IMR-90 (cell line): Measurements from ENCODE around the gene RIPOR2. TPM values are rescaled to one million over a fixed set of nuclear protein-coding genes. Genes with fewer than 3 reads are reported as not detected.
"Not testable (repeated sequence)": the region's sequence is repeated elsewhere in the genome, so short reads cannot be mapped to it uniquely, and the experiment has no call there.

Experiments
- ATAC-seq: fragments of 200-7000 bp; cut with Tn5 transposase; 2 replicates; pipeline ENCODE4 v1.9.1; 2020; ENCODE audit warnings: low read depth, mild to moderate bottlenecking, moderate library complexity
- BruUV-seq: library from RNA; stranded (reverse); fragments of 400-500 nt; replicated peaks from 2 replicates; lab custom pipeline; 2021; lab: Mats Ljungman, UMichigan
- CTCF ChIA-PET: fragments of 300-600 bp; formaldehyde crosslinking; extraction: SDS; loops from one replicate; lab custom pipeline; 2021; ENCODE audit warnings: antibody characterized with exemption; lab: Yijun Ruan, JAX
- POLR2A ChIA-PET: fragments of 300-600 bp; sonication (Branson Sonifier 250); formaldehyde crosslinking; loops from one replicate; lab custom pipeline; 2022; ENCODE audit warnings: antibody characterized with exemption; ENCODE audit not compliant: unreplicated experiment; lab: Charles Lee
- DNase-seq: peaks from one replicate; pipeline ENCODE4 v3.0.0; 2013
- H2AFZ ChIP-seq: replicated peaks from 2 replicates; pipeline ENCODE3; 2013; ENCODE audit warnings: low read length, mild to moderate bottlenecking; ENCODE audit not compliant: poor library complexity
- H2AK5ac ChIP-seq: 2 replicates; pipeline ENCODE4 v1.6.1; 2013; ENCODE audit warnings: low read depth, low read length, inconsistent platforms
- H2AK9ac ChIP-seq: replicated peaks from 2 replicates; pipeline ENCODE3; 2013; ENCODE audit warnings: mild to moderate bottlenecking, low read depth, low read length, moderate library complexity; ENCODE audit not compliant: poor library complexity
- H2BK120ac ChIP-seq: 2 replicates; pipeline ENCODE4 v1.6.1; 2013; ENCODE audit warnings: low read depth, low read length, inconsistent platforms
- H2BK15ac ChIP-seq: 3 replicates; pipeline ENCODE4 v1.6.1; 2013; ENCODE audit warnings: low read depth, low read length, inconsistent platforms
- H2BK20ac ChIP-seq: 2 replicates; pipeline ENCODE4 v1.6.1; 2013; ENCODE audit warnings: low read depth, mild to moderate bottlenecking, inconsistent platforms, low read length, moderate library complexity
- H2BK5ac ChIP-seq: 2 replicates; pipeline ENCODE4 v1.6.1; 2013; ENCODE audit warnings: mild to moderate bottlenecking, low read depth, low read length, inconsistent platforms; ENCODE audit not compliant: poor library complexity, severe bottlenecking
- H3K14ac ChIP-seq: replicated peaks from 2 replicates; pipeline ENCODE4 v1.6.1; 2013; ENCODE audit warnings: low read depth, low read length, inconsistent platforms
- H3K18ac ChIP-seq: 2 replicates; pipeline ENCODE4 v1.6.1; 2013; ENCODE audit warnings: low read depth, low read length, control low read depth
- H3K23ac ChIP-seq: 2 replicates; pipeline ENCODE4 v1.6.1; 2013; ENCODE audit warnings: low read depth, low read length, inconsistent platforms
- H3K27ac ChIP-seq: 2 replicates; pipeline ENCODE4 v1.5.1; 2013; ENCODE audit warnings: mild to moderate bottlenecking, control low read depth, low read length; ENCODE audit not compliant: insufficient read depth
- H3K27me3 ChIP-seq: 2 replicates; pipeline ENCODE4 v1.6.1; 2013; ENCODE audit warnings: low read length; ENCODE audit not compliant: control insufficient read depth, insufficient read depth
- H3K36me3 ChIP-seq: 2 replicates; pipeline ENCODE4 v1.6.1; 2013; ENCODE audit warnings: low read length, mixed read lengths; ENCODE audit not compliant: control insufficient read depth, insufficient read depth
- H3K4ac ChIP-seq: 2 replicates; pipeline ENCODE4 v1.6.1; 2013; ENCODE audit warnings: low read depth, low read length, inconsistent platforms
- H3K4me1 ChIP-seq: 2 replicates; pipeline ENCODE4 v1.6.1; 2013; ENCODE audit warnings: low read length, mixed read lengths; ENCODE audit not compliant: control insufficient read depth, insufficient read depth
- H3K4me2 ChIP-seq: 2 replicates; pipeline ENCODE4 v1.6.1; 2013; ENCODE audit warnings: low read depth, mild to moderate bottlenecking, control low read depth, low read length, moderate library complexity
- H3K4me3 ChIP-seq: 2 replicates; pipeline ENCODE4 v1.5.1; 2013; ENCODE audit warnings: low read depth, mild to moderate bottlenecking, control low read depth, low read length, moderate library complexity; ENCODE audit not compliant: insufficient read depth
- H3K56ac ChIP-seq: 2 replicates; pipeline ENCODE4 v1.6.1; 2013; ENCODE audit warnings: low read length, inconsistent platforms; ENCODE audit not compliant: insufficient read depth; ENCODE audit errors: extremely low read depth
- H3K79me1 ChIP-seq, 2 experiments: 2 replicates each; pipeline ENCODE4 v1.6.1; 2013; ENCODE audit warnings: low read length in 2 of 2, inconsistent platforms in 1 of 2, low read depth in 1 of 2
- H3K9ac ChIP-seq: 2 replicates; pipeline ENCODE4 v1.6.1; 2013; ENCODE audit warnings: low read depth, low read length, control low read depth
- H3K9me1 ChIP-seq: 2 replicates; pipeline ENCODE4 v1.6.1; 2013; ENCODE audit warnings: low read length, inconsistent platforms; ENCODE audit not compliant: insufficient read depth
- H3K9me3 ChIP-seq: 2 replicates; pipeline ENCODE4 v1.6.1; 2013; ENCODE audit warnings: low read length; ENCODE audit not compliant: control insufficient read depth, insufficient read depth
- H4K20me1 ChIP-seq: 2 replicates; pipeline ENCODE4 v1.6.1; 2013; ENCODE audit warnings: low read length, inconsistent platforms; ENCODE audit not compliant: insufficient read depth
- H4K5ac ChIP-seq: 2 replicates; pipeline ENCODE4 v1.6.1; 2013; ENCODE audit warnings: mild to moderate bottlenecking, low read depth, low read length, control low read depth
- H4K8ac ChIP-seq, 2 experiments: 2 replicates each; pipeline ENCODE4 v1.6.1; 2013; ENCODE audit warnings: low read depth in 2 of 2, low read length in 2 of 2, control low read depth in 1 of 2, inconsistent platforms in 1 of 2
- H4K91ac ChIP-seq: 2 replicates; pipeline ENCODE4 v1.6.1; 2013; ENCODE audit warnings: low read depth, low read length, inconsistent platforms; ENCODE audit not compliant: insufficient read depth
- WGBS, 2 experiments: methylation state at CpG; one replicate each; pipeline versions ENCODE4 v1.1.5 to v1.1.7; 2013; ENCODE audit warnings: missing lambda C conversion rate in 2 of 2; ENCODE audit not compliant: insufficient read length in 1 of 2; ENCODE audit errors: extremely low coverage in 2 of 2; 5-methylcytosine and 5-hydroxymethylcytosine counted together
- dilution Hi-C: fragments of 300-500 bp; cut with HindIII; formaldehyde crosslinking; loops from one replicate; pipeline ENCODE4 v1.14.3; 2018; ENCODE audit warnings: low sequenced_read_pairs; ENCODE audit not compliant: unreplicated experiment
- in situ Hi-C: fragments of 300-500 bp; cut with MboI; formaldehyde crosslinking; loops from 3 replicates; pipeline ENCODE4 v1.14.3; 2019; ENCODE audit warnings: low sequenced_read_pairs, inconsistent platforms, mixed read lengths
- intact Hi-C: fragments of 100-400 bp; cut with micrococcal nuclease; formaldehyde crosslinking; loops from 2 replicates; pipeline ENCODE4 v1.10.0; 2022
- polyA plus RNA-seq, 3 experiments: library from polyadenylated mRNA; depleted of rRNA; stranded (reverse); fragments of >200 nt; gene quantifications; 2 replicates each; pipeline ENCODE4 v1.2.3, GENCODE V29; 2012; ENCODE audit warnings: low replicate concordance in 1 of 3
- total RNA-seq: library from RNA; depleted of rRNA; stranded (reverse); fragments of >200 nt; gene quantifications from 2 replicates; pipeline ENCODE4 v1.2.3, GENCODE V29; 2012

Gene RIPOR2
- total and polyA plus RNA-seq, 2 of the 4 experiments (the other 2 are of a cell fraction), result 1.1 to 1.2 TPM

- H2BK5ac ChIP-seq, ATAC-seq, dilution Hi-C loops, H3K9me3 ChIP-seq, H4K20me1 ChIP-seq, H3K4me3 ChIP-seq, in situ Hi-C loops, DNase-seq, BruUV-seq, H3K4me1 ChIP-seq, H3K36me3 ChIP-seq, H3K27ac ChIP-seq, H3K9me1 ChIP-seq, H3K79me1 ChIP-seq, intact Hi-C loops, H2BK15ac ChIP-seq, POLR2A ChIA-PET, H3K27me3 ChIP-seq, H3K23ac ChIP-seq, H3K9ac ChIP-seq, H4K5ac ChIP-seq, H3K56ac ChIP-seq, H3K4me2 ChIP-seq, H3K4ac ChIP-seq, H2AK9ac ChIP-seq, H4K91ac ChIP-seq, H2AFZ ChIP-seq, H3K14ac ChIP-seq, H4K8ac ChIP-seq, CTCF ChIA-PET, H3K18ac ChIP-seq, H2AK5ac ChIP-seq, H2BK120ac ChIP-seq, H2BK20ac ChIP-seq: not testable (repeated sequence)
- 100% methylated on average over 1 of the region's 4 CpGs; no CpG with 5 or more reads in 1 of the 2 experiments for WGBS, 2 experiments
These were observed 58.0 kb downstream of the RIPOR2 start for GRCh38 chr6:24877747-24878146.
